ENCODE results near the gene ARMC6.

The ARMC6 gene

DNA sequence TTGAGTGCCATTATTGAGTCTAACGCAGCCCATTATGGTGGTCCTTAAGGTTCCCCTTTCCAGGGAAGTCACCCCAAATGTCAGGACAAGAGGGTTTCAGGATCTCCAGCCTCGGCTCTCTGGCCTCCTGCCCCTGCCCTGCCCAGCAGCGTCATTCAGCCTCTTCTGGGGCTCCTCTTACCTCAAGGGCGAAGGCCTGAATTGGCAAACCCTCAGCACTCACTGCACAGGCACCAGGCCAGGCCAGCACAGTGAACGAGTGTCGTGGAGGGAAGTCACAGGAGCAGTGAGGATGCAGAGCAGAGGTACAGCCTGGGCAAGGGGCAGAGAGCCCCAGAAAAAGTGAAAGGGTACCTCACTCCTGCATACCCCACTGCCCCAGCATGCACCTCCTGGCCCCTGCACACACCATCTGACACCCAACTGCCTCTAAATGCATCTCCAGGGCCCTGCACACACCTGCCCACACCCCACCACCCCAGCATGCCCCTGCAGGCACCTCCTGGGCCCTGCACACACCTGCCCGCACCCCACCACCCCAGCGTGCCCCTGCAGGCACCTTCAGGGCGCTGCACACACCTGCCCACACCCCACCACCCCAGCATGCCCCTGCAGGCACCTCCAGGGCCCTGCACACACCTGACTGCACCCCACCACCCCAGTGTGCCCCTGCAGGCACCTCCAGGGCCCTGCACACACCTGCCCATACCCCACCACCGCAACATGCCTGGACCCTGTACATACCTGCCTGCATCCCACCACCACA is 50.2 kb downstream of the ARMC6 start:
- TF ChIP-seq, protein P1, sequence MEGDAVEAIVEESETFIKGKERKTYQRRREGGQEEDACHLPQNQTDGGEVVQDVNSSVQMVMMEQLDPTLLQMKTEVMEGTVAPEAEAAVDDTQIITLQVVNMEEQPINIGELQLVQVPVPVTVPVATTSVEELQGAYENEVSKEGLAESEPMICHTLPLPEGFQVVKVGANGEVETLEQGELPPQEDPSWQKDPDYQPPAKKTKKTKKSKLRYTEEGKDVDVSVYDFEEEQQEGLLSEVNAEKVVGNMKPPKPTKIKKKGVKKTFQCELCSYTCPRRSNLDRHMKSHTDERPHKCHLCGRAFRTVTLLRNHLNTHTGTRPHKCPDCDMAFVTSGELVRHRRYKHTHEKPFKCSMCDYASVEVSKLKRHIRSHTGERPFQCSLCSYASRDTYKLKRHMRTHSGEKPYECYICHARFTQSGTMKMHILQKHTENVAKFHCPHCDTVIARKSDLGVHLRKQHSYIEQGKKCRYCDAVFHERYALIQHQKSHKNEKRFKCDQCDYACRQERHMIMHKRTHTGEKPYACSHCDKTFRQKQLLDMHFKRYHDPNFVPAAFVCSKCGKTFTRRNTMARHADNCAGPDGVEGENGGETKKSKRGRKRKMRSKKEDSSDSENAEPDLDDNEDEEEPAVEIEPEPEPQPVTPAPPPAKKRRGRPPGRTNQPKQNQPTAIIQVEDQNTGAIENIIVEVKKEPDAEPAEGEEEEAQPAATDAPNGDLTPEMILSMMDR (IDR thresholded peaks at IDR 0.05), result no peak

DNA sequence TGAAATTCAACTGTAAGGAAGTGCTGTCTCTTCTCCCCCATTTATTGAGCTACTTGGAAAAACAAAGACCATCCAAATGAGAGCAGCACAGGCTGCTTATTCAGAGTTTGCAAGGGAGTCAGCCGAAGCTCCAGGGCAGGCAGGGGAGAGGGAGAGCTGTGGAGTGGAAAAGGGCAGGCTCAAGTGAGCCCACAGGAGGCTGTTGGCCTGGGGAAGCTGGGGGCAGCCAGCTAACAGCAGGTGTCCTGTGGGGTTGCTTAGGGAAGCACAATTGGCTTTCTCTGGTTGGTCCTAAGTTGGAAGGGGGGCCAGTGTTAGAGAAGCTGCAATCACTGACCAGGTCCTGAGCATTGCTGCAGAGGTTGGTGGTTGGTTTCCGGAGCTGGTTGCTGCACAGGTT is 54.3 kb downstream of the ARMC6 start:
- TF ChIP-seq, protein P1 (IDR thresholded peaks at IDR 0.05), result no peak

DNA sequence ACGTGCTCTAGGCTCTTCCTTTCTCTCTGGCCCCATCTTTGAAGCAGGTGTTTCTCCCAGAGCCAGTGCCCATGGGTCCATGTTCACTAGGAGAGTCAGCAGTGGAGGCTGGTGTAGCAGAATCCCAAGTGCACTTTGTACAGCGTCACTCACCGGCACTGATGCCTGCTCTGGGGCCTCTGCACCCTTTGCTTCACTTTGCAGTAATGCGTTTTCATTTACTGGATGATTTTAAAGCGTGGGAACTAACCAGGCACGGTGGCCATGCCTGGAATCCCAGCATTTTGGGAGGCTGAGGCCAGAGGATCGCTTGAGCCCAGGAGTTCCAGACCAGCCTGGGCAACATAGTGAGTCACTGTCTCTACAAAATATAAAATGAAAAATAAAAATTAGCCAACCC is 61.1 kb downstream of the ARMC6 start:
- TF ChIP-seq, protein P1 (IDR thresholded peaks at IDR 0.05), result no peak

DNA sequence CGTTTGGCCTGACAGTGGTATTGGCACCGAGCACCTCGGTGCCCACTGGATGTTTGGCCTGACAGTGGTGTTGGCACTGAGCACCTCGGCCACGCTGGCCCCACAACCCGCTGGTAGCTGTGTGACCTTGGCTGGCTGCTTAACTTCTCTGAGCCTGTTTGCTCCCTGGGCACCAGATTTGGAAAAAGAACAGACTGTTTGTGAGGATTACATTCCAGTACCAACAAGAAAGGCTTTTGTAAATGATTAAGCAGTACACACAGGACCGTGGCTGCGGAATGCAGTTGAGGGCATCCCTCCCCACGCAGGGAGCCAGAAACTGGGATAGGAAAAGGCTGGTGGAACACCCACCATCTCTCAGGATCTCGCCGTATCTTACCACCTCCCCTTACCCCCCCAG is 62.3 kb downstream of the ARMC6 start:
- TF ChIP-seq, protein P1 (IDR thresholded peaks at IDR 0.05), result no peak

DNA sequence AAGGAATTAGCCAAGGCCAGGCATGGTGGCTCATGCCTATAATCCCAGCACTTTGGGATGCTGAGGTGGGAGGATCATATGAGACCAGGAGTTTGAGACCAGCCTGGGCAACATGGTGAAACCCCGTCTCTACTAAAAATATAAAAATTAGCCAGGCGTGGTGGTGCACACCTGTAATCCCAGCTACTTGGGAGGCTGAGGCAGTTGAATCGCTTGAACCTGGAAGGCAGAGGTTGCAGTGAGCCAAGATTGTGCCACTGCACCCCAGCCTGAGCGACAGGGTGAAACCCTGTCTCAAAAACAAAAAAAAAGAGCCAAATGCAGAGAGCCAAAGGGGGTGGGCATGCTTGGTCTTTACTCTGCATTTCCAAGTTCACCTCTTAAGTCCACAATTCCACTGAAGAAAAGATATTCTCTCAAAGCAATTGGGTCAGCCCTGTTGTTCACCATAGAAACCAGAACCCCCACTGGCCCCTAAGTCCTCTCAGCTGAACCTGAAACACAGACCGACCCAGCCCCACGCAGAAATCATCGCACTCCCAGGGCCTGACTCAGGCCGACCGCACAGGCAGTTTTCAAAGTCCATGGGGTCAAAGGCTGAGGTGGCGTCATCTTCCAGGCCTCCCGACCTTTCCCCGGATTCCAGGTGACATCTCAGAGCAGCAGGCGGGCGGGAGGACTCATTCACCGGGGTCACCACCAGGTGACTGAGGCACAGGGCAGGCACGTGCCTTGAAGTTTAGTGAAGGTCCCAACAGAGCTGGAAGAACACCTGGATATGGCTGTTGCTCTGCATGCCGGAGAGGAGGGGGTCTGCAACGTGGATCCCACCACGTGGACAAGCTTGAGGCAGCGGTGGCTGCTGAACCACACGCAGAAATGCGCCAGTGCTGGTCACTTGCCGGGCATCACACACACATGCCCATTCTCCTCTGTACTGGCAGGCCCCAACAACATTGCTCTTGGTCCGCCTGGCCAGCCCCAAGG is 63.5 kb downstream of the ARMC6 start:
- TF ChIP-seq, protein P1 (IDR thresholded peaks at IDR 0.05), result no peak

DNA sequence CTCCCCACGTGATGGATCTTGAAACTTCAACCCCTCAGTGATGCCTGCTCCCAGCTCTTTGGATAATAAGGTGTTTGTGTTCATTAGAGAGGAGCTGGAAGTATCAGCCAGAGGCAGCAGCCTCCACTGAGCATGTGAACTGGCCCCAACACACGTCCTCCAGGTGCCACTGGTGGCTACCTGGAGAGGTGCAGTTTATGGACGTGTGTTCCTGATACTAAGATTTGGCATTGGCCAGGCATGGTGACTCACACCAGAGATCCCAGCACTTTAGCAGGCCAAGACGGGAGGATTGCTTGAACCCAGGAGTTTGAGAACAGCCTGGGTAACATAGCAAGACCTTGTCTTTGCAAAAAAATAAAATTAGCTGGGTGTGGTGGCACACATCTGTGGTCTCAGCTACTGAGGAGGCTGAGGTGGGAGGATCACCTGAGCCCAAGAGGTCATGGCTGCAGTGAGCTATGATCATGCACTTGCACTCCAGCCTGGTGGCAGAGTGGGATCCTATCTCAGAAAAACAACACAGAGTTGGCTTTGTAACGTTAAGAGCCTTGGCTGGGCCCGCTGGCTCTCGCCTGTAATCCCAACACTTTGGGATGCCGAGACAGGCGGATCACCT is 64.8 kb downstream of the ARMC6 start:
- TF ChIP-seq, protein P1 (IDR thresholded peaks at IDR 0.05), result no peak

Measured in LNCAP (cell line).